Activated B cell treated with CpG ODN at 0.5 μM for 24 hours (primary cell): ENCODE data around the gene AMPD3. TPM values are rescaled to one million over a fixed set of nuclear protein-coding genes. Genes with fewer than 3 reads are reported as not detected.

Experiments used
- ATAC-seq: fragments of 200-7000 bp; cut with Tn5 transposase; one replicate; pipeline ENCODE4 v1.10.0; 2021; ENCODE audit warnings: low read depth, mild to moderate bottlenecking, moderate library complexity
- CTCF ChIA-PET: fragments of 350-600 bp; sonication (Branson Sonifier 250); formaldehyde crosslinking; loops from one replicate; lab custom pipeline; 2021; ENCODE audit warnings: antibody characterized with exemption; lab: Charles Lee
- POLR2A ChIA-PET: fragments of 350-600 bp; sonication (Branson Sonifier 250); formaldehyde crosslinking; loops from one replicate; lab custom pipeline; 2021; ENCODE audit warnings: antibody characterized with exemption; lab: Charles Lee
- DNase-seq: peaks from one replicate; pipeline ENCODE4 v3.0.0; 2022
- H3K27ac Mint-ChIP-seq: one replicate; pipeline ENCODE4 v1.8.0; 2020; ENCODE audit warnings: mixed read lengths
- H3K27me3 Mint-ChIP-seq: one replicate; pipeline ENCODE4 v1.8.0; 2021; ENCODE audit warnings: mixed read lengths
- H3K36me3 Mint-ChIP-seq: one replicate; pipeline ENCODE4 v1.8.0; 2021; ENCODE audit warnings: low read depth, mixed read lengths
- H3K4me1 Mint-ChIP-seq: one replicate; pipeline ENCODE4 v1.8.0; 2021; ENCODE audit warnings: mixed read lengths
- H3K4me3 Mint-ChIP-seq: one replicate; pipeline ENCODE4 v1.8.0; 2020; ENCODE audit warnings: mild to moderate bottlenecking, mixed read lengths
- H3K9me3 Mint-ChIP-seq: one replicate; pipeline ENCODE4 v1.8.0; 2020; ENCODE audit warnings: mixed read lengths
- CTCF ChIP-seq: fragments of 200-600 bp; IDR thresholded peaks from one replicate; pipeline ENCODE4 v1.8.0; 2022; ENCODE audit warnings: antibody characterized with exemption, mild to moderate bottlenecking
- intact Hi-C: fragments of 100-400 bp; cut with micrococcal nuclease; formaldehyde crosslinking; loops from one replicate; pipeline ENCODE4 v1.15.1; 2024
- total RNA-seq: library from RNA; stranded (reverse); gene quantifications from 2 replicates; pipeline ENCODE4 v1.2.3, GENCODE V29; 2022

The AMPD3 gene
- total RNA-seq, 1 donor from 2014 or later = 116 TPM

GRCh38 chr11:10522276-10522675 is 67.2 kb downstream of the AMPD3 start:
- no peak for DNase-seq
- no peaks in the 10 kb centered on the region for H3K9me3 Mint-ChIP-seq
- peak overlapping the region; percentile 19 for H3K27ac Mint-ChIP-seq
- ChIA-PET POLR2A (no interaction called here), CTCF (no interaction called here)
- peaks cover 80% of the 10 kb centered on the region for H3K36me3 Mint-ChIP-seq
- ATAC-seq = no peak
- intact Hi-C loops = no loop called here
- no peak for TF ChIP-seq CTCF
- no peaks in the 10 kb centered on the region for H3K27me3 Mint-ChIP-seq
- no peak overlapping the region for H3K4me3 Mint-ChIP-seq
- peaks cover 21% of the 10 kb centered on the region for H3K4me1 Mint-ChIP-seq

- TF ChIP-seq CTCF = no peak
- intact Hi-C loops = no loop called here
- DNase-seq (no peak), ATAC-seq (no peak)
- Mint-ChIP-seq H3K36me3 (peaks cover 78% of the 10 kb centered on the region), H3K9me3 (no peaks in the 10 kb centered on the region), H3K27me3 (no peaks in the 10 kb centered on the region), H3K4me3 (no peak overlapping the region), H3K4me1 (peaks cover 23% of the 10 kb centered on the region), H3K27ac (no peak overlapping the region)
- POLR2A ChIA-PET = interaction anchor here (1.2 kb wide), 1 partner anchor 18 kb away, joined by 6 read pairs; the partner anchor contains the start of gene RNF141
- CTCF ChIA-PET = interaction anchor here (0.8 kb wide), 2 partner anchors 109 to 212 kb away, joined by 3 read pairs; no protein-coding TSS in a partner anchor
Observed at GRCh38 chr11:10522921-10523320, 67.9 kb downstream of the AMPD3 start.

GRCh38 chr11:10524471-10524870 is 69.4 kb downstream of the AMPD3 start:
- ChIA-PET CTCF (no interaction called here), POLR2A (no interaction called here)
- H3K4me3 Mint-ChIP-seq = no peak overlapping the region
- intact Hi-C loops = no loop called here
- ATAC-seq (no peak), DNase-seq (no peak)
- no peak overlapping the region for H3K27ac Mint-ChIP-seq
- TF ChIP-seq CTCF = no peak
- H3K27me3 Mint-ChIP-seq = no peaks in the 10 kb centered on the region
- peaks cover 79% of the 10 kb centered on the region for H3K36me3 Mint-ChIP-seq
- H3K4me1 Mint-ChIP-seq = peaks cover 23% of the 10 kb centered on the region
- H3K9me3 Mint-ChIP-seq = no peaks in the 10 kb centered on the region

GRCh38 chr11:10526974-10527918 is 72.2 kb downstream of the AMPD3 start:
- Mint-ChIP-seq H3K27ac (peak overlapping the region; percentile 77), H3K4me3 (peak overlapping the region; percentile 21), H3K36me3 (peaks cover 80% of the 10 kb centered on the region), H3K4me1 (peaks cover 21% of the 10 kb centered on the region), H3K9me3 (no peaks in the 10 kb centered on the region), H3K27me3 (no peaks in the 10 kb centered on the region)
- ATAC-seq = peak; percentile 95
- CTCF ChIA-PET = interaction anchor here (1.5 kb wide), 1 partner anchor 113 kb away, joined by 6 read pairs; no protein-coding TSS in a partner anchor
- no peak for TF ChIP-seq CTCF
- intact Hi-C loops = loop anchor here (1.0 to 5.0 kb wide), 2 partner anchors 14 to 35 kb away; partner anchors contain the start of gene RNF141
- DNase-seq = no peak
- POLR2A ChIA-PET = interaction anchor here (0.6 to 2.0 kb wide), 3 partner anchors 13 to 100 kb away, joined by 3 to 10 read pairs (median 5); partner anchors contain the start of gene RNF141

- Mint-ChIP-seq H3K4me1 (peaks cover 19% of the 10 kb centered on the region), H3K36me3 (peaks cover 81% of the 10 kb centered on the region), H3K27ac (no peak overlapping the region), H3K27me3 (no peaks in the 10 kb centered on the region), H3K9me3 (no peaks in the 10 kb centered on the region), H3K4me3 (no peak overlapping the region)
- intact Hi-C loops = loop anchor here (5.0 kb wide), 1 partner anchor 36 kb away; no protein-coding TSS in a partner anchor
- ChIA-PET POLR2A (interaction anchor here (2.0 kb wide), 1 partner anchor 12 kb away, joined by 10 read pairs; the partner anchor contains the start of gene RNF141), CTCF (interaction anchor here (1.2 to 1.5 kb wide), 2 partner anchors 13 to 114 kb away, joined by 4 to 6 read pairs; partner anchors contain the start of gene RNF141)
- DNase-seq (no peak), ATAC-seq (no peak)
- no peak for TF ChIP-seq CTCF
Observed at GRCh38 chr11:10528121-10528520, 73.1 kb downstream of the AMPD3 start.
